IPS-18a (cell line): ENCODE measurements around the gene NIPSNAP2.

ENCODE experiments used
- H3K27ac ChIP-seq: one replicate; pipeline ENCODE4 v1.5.1; 2013; ENCODE audit warnings: low read length
- H3K27me3 ChIP-seq: one replicate; pipeline ENCODE4 v1.6.1; 2013; ENCODE audit warnings: mild to moderate bottlenecking, low read length; ENCODE audit not compliant: control insufficient read depth, insufficient read depth
- H3K36me3 ChIP-seq: one replicate; pipeline ENCODE4 v1.6.1; 2013; ENCODE audit warnings: low read depth, low read length; ENCODE audit not compliant: control insufficient read depth
- H3K4me1 ChIP-seq: one replicate; pipeline ENCODE4 v1.6.1; 2013; ENCODE audit warnings: low read depth, low read length; ENCODE audit not compliant: control insufficient read depth
- H3K4me3 ChIP-seq: one replicate; pipeline ENCODE4 v1.5.1; 2013; ENCODE audit warnings: low read length
- H3K9ac ChIP-seq: one replicate; pipeline ENCODE4 v1.6.1; 2013; ENCODE audit warnings: mild to moderate bottlenecking, low read length, moderate library complexity
- H3K9me3 ChIP-seq: one replicate; pipeline ENCODE4 v1.6.1; 2013; ENCODE audit warnings: low read depth, low read length; ENCODE audit not compliant: control insufficient read depth

Gene NIPSNAP2

DNA sequence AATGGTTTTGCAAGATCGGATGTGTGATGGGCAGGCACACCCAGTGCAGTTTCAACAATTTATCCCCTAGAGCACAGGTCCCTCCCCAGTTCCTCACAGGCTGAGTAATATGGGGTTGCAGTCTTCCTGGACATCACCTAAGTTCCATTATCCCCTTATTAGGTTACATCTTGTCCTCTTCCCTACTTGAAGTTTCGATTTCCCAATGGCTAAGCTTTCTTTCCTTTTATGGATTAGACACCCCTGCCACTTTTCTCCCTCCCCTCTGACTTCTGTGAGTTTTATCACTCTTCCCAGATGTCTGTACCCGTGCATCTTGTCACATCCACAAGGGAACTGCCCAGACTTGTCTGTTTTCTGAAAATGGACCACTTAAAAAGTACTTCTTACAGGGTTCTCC lies 2.4 kb upstream of the NIPSNAP2 start:
- Histone ChIP-seq H3K4me1 (no peaks in the 10 kb centered on the region), H3K4me3 (no peak overlapping the region), H3K36me3 (no peaks in the 10 kb centered on the region), H3K9ac (no peak overlapping the region), H3K27ac (no peak overlapping the region), H3K9me3 (no peaks in the 10 kb centered on the region), H3K27me3 (peaks cover 11% of the 10 kb centered on the region)

DNA sequence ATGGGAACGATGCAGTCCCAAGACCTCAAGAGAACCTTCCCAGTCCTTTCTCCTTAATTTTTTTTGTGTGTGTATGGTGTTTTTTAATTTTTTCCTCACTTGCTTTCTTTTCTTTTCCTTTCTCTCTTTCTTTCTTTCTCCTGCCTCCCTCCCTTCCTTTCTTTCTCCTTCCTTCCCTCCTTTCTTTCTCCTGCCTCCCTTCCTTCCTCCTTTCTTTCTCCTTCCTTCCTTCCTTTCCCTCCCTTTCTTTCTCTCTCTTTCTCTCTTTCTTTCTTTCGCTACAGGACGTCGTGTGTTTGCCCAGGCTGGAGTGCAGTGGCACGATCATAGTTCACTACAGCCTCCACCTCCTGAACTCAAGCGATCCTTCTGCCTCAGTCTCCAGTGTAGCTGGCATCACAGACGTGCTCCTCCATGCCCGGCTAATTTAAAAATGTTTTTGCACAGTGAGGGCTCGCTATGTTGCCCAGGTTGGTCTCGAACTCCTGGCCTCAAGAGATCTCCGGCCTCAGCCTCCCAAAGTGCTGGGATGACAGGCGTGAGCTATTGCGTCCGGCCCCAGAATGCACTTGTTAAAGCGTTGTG lies 709 bp upstream of the NIPSNAP2 start:
- Histone ChIP-seq H3K36me3 (no peaks in the 10 kb centered on the region), H3K27me3 (peaks cover 11% of the 10 kb centered on the region), H3K27ac (no peak overlapping the region), H3K4me1 (no peaks in the 10 kb centered on the region), H3K4me3 (peak overlapping the region; percentile 19), H3K9ac (no peak overlapping the region), H3K9me3 (no peaks in the 10 kb centered on the region)

DNA sequence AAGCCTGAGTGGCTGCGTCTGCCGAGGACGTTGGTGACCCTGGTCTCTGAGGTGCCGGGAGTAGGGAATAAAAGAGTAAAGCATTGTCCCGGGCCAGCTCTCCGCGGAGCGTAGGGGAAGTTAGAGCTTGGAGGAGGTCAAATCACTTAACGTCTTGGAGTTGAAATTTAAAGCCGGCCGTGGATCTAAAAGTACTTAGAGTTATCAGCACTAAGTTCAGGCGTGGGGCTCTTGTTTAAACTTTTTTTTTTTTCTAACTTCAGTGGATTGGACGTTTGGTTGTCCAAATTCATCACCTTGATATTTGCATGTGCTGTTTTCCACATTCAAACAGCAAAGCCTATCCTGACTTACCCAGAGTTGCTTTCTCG lies 700 bp downstream of the NIPSNAP2 start:
- Histone ChIP-seq H3K36me3 (no peaks in the 10 kb centered on the region), H3K27ac (no peak overlapping the region), H3K4me1 (no peaks in the 10 kb centered on the region), H3K4me3 (peak overlapping the region; percentile 88), H3K9ac (peak overlapping the region; percentile 86), H3K9me3 (no peaks in the 10 kb centered on the region), H3K27me3 (peaks cover 11% of the 10 kb centered on the region)

DNA sequence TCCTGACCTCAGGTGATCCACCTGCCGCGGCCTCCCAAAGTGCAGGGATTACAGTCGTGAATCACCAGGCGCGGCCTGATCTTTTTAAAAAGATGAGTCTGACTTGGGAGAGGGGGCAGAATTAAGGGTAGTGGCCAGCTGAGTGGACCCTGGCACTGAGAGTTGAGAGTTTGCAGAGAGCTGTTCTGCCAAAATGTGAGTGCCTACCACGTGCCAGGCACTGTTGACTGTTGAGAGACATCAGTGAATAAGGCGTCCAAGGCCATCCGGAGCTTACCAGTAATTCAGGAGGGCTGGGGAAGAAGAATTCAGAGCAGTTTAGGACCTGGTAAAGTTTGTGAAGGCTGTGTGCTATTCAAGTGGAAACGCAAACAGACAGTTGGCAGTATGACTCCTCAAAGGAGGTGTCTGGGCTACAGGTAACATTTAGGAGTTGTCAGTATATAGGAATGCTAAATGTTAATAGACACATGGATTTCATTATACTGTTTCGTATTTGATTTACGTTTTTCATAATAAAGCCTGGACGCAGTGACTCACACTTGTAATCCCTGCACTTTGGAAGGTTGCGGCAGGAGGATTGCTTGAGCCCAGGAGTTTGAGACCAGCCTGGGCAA lies 1.5 kb downstream of the NIPSNAP2 start:
- Histone ChIP-seq H3K4me1 (no peaks in the 10 kb centered on the region), H3K4me3 (peak overlapping the region; percentile 88), H3K9ac (no peak overlapping the region), H3K36me3 (no peaks in the 10 kb centered on the region), H3K27me3 (peaks cover 11% of the 10 kb centered on the region), H3K27ac (no peak overlapping the region), H3K9me3 (no peaks in the 10 kb centered on the region)

DNA sequence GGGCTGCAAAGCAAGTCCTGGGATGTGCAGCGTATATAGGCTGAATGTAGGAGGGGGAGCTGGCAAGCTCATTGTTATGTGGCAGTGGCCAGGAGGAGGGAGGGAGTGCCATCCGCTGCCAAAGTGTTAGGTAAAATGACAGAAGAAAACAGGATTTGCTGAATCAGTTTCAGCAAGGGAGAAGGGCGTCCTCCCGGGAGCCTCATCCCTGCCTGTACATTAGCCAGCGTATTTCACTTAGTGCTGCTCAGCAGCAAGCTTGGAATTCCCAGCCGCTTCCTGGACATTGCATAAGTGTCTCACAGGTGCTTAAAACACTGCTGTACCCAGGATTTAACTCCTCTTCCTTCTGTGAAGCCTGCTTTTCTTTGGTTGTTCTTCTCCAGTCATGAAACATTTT lies 2.5 kb downstream of the NIPSNAP2 start:
- peaks cover 11% of the 10 kb centered on the region for H3K27me3 ChIP-seq
- no peaks in the 10 kb centered on the region for H3K4me1 ChIP-seq
- H3K27ac ChIP-seq: no peak overlapping the region
- no peaks in the 10 kb centered on the region for H3K36me3 ChIP-seq
- H3K9ac ChIP-seq: no peak overlapping the region
- H3K4me3 ChIP-seq: no peak overlapping the region
- no peaks in the 10 kb centered on the region for H3K9me3 ChIP-seq

DNA sequence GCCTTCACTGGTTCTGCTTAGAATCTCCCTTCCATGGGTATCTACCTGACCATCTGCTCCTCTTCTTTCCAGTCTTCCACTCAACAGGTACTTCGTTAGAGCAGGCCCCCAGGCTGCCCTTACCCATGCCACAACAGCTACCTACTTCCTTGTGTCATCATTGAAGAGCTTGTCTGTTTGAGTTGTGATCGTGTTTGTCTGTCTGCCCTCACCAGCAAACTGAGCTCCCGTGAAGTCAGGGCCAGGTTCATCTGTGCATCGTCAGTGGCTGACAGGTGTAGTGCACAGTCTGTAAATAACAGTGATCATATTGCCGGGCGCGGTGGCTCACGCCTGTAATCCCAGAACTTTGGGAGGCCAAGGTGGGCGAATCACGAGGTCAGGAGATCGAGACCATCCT lies 5.0 kb downstream of the NIPSNAP2 start:
- H3K4me3 ChIP-seq: no peak overlapping the region
- H3K36me3 ChIP-seq: no peaks in the 10 kb centered on the region
- H3K27ac ChIP-seq: no peak overlapping the region
- H3K9ac ChIP-seq: no peak overlapping the region
- no peaks in the 10 kb centered on the region for H3K4me1 ChIP-seq
- H3K9me3 ChIP-seq: no peaks in the 10 kb centered on the region
- H3K27me3 ChIP-seq: no peaks in the 10 kb centered on the region

DNA sequence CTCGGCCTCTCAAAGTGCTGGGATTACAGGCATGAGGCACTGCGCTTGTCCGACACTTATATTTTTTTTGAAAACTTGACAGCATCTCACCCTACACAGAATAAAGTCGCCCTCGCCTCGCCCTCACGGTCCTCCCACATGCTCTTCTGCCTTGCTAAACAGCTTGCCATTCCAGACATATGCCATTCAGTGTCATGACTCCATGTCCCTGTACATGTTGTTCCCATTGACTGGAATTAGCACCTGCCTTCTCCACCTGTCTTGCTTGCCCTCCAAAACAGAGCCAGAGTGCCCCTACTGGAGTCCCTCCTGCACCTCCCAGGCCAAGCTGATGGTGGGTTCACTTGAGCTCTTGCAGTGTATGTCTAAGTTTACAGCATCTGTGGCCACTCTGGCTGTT lies 6.2 kb downstream of the NIPSNAP2 start:
- Histone ChIP-seq H3K27me3 (no peaks in the 10 kb centered on the region), H3K36me3 (no peaks in the 10 kb centered on the region), H3K9ac (no peak overlapping the region), H3K4me1 (no peaks in the 10 kb centered on the region), H3K9me3 (no peaks in the 10 kb centered on the region), H3K4me3 (no peak overlapping the region), H3K27ac (no peak overlapping the region)

DNA sequence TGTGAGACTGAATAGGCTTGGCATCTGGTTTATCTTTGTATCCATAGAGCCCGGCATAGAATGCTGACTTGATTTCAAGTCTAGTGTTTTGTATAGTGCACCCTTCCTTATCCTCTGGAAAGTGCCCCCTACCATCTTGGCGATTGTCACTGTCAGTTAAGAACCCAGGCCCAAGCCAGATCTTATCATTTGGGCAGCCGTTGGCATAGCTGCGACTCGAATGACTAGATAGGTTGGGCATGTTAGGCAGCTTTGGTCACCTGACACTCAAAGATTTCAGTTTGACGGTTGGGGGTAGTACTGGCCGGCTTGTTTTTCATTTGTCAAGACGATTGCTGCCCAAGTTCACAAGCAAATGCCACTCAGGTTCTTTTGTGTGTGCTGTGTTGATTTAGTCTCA lies 6.6 kb downstream of the NIPSNAP2 start:
- Histone ChIP-seq H3K9me3 (no peaks in the 10 kb centered on the region), H3K27me3 (no peaks in the 10 kb centered on the region), H3K36me3 (no peaks in the 10 kb centered on the region), H3K27ac (no peak overlapping the region), H3K9ac (no peak overlapping the region), H3K4me3 (no peak overlapping the region), H3K4me1 (no peaks in the 10 kb centered on the region)

DNA sequence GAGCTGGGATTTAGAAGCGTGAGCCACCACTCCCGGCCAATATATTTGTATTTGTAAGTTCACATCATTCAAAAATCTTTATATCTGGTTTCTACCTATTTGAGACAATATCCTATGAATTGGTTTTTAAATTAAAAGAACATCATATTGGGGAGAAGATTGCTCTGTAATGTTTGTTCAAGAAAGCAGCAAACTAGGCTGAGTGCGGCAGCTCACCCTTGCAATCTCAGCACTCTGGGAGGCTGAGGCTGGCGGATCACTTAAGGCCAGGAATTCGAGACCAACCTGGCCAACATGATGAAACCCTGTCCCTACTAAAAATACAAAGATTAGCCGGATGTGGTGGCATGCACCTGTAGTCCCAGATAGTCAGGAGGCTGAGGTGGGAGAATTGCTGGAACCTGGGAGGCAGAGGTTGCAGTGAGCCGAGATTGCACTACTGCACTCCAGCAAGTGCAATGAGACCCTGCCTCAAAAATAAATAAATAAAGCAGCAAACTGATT lies 9.4 kb downstream of the NIPSNAP2 start:
- H3K9ac ChIP-seq: no peak overlapping the region

DNA sequence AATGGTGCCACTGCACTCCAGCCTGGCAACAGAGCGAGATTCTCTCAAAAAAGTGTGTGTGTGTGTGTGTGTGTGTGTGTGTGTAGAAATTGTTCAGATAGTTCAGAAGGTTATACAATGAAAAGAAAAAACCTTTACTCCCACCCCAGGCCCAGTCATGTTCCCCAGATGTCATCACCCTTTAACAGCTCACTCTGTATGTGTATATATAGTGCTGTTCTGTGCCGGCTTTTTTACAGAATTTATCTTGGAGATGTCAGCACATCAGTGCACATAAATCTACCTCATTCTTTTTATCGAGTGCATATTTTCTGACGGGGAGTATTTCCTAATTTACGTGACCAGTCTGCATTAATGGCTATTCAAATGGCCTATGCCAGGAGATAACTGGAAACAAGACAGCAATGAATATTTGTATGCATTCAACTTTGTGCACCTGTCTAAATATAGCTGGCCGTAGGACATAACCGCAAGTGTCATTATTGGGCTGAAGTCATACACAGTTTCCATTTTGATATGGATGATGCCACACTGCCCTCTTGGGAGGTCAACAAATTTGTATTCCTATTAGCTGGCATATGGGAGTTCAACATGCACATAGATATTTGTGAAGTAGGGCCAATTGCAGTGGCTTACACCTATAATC lies 11.7 kb downstream of the NIPSNAP2 start:
- Histone ChIP-seq H3K4me1 (no peaks in the 10 kb centered on the region), H3K36me3 (peaks cover 33% of the 10 kb centered on the region), H3K9me3 (no peaks in the 10 kb centered on the region), H3K9ac (no peak overlapping the region), H3K4me3 (no peak overlapping the region), H3K27ac (no peak overlapping the region), H3K27me3 (no peaks in the 10 kb centered on the region)

More for the DNA sequence above, 9.4 kb downstream of the NIPSNAP2 start:
- H3K36me3 ChIP-seq: peaks cover 10% of the 10 kb centered on the region
- H3K4me3 ChIP-seq: no peak overlapping the region
- H3K4me1 ChIP-seq: no peaks in the 10 kb centered on the region
- no peaks in the 10 kb centered on the region for H3K27me3 ChIP-seq
- no peaks in the 10 kb centered on the region for H3K9me3 ChIP-seq
- no peak overlapping the region for H3K27ac ChIP-seq

DNA sequence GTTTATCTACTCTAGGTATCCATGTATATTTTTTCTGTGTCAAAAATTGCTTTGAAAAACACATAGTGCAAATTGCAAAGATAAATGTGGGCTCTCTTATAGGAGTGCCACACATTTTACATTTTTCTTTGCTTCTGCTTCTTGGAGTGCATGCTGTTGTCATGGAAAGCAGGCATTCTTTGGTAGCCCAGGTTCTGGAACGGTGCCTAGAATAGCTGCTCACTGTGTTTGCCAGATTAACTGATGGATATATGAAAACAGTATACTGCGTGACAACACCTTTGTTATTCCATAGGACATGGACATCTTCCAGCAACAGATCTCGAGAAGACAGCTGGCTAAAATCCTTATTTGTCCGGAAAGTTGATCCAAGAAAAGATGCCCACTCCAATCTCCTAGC lies 13.4 kb downstream of the NIPSNAP2 start:
- Histone ChIP-seq H3K36me3 (peaks cover 47% of the 10 kb centered on the region), H3K9me3 (no peaks in the 10 kb centered on the region), H3K27me3 (no peaks in the 10 kb centered on the region), H3K27ac (no peak overlapping the region), H3K9ac (no peak overlapping the region), H3K4me3 (no peak overlapping the region), H3K4me1 (no peaks in the 10 kb centered on the region)

DNA sequence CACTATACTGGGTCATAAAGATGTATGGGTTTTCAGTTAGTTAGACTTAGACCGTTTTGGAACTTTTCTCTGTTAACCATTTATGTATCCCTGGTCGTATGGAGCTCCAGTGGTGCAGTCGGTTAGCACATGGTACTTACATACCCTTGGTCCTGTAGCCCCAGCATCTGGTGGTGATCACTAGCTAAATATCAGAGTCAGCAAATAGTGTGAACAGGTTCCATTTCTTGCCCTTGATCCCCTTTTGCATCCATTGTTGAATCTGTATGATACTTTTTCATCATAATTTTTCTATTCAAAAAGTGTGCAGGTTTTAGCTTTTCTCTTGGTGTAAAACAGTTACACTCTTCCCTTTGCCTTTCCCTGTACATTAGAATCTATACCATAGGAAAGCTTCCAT lies 15.9 kb downstream of the NIPSNAP2 start:
- Histone ChIP-seq H3K36me3 (peaks cover 63% of the 10 kb centered on the region), H3K4me1 (no peaks in the 10 kb centered on the region), H3K9me3 (no peaks in the 10 kb centered on the region), H3K27me3 (no peaks in the 10 kb centered on the region), H3K4me3 (no peak overlapping the region), H3K27ac (no peak overlapping the region), H3K9ac (no peak overlapping the region)
